ENCODE measurements around the gene VPS51. TPM values are rescaled to one million over a fixed set of nuclear protein-coding genes. Genes with fewer than 3 reads are reported as not detected.

Gene VPS51
- total RNA-seq, 4 donors from 2014 or later = 280 to 636 (median 416) TPM

DNA sequence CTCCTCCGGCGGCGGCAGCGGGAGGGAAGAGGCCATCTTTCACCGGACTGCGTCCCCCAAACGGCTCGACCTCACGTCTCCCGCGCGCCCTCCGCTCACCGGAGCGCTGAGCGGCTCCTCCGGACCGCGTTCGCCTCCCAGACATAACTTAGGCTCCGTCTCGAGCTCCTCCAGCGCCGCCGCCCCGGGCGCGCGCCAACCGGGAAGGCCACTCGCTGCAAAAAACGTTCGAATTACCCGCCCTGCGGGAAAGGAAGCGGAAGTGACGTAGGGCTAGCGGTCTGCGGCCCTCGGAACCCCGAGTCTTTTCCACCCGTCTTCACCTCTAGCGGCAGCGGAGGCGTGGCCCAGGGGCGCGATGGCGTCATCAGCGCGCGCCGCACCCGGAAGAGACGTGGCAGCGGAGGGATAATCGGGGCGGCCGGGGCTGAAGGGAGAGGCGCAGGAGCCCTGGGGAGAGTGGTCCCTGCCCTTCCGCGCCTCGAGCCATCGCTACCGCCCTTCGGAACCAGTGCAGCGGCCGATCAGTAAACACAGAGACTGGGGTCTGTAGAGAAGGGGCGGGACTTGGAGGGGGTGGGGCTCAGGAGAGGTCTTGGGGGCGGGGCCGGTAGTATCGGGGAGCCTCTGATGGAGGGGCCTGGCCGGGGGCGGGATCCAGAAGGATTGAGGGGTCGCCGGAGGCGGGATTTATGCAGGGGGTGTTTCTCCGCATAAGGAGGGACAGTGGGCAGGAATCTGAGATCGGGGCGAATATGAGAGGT is 12.0 kb upstream of the VPS51 start, which contains the start of the genes CDCA5 and ZFPL1:
Gene CDCA5, minus strand, starts transcription at position 207 of the 764 bp plus-strand sequence. Its CDS starts 62 bp downstream, at position 145.
Gene ZFPL1, plus strand, starts transcription at position 389 of the 764 bp plus-strand sequence. CDS start 477 bp downstream, outside the sequence.
- Histone ChIP-seq H3K27me3 (no peaks in the 10 kb centered on the region), H3K27ac (peak within 1 kb of the TSS; percentile 93 to 97 (median 96)), H3K9me3 (no peaks in the 10 kb centered on the region), H3K4me1 (peaks cover 6 to 21% (median 8%) of the 10 kb centered on the region in 4 donors), H3K36me3 (peaks cover 0 to 41% (median 0%) of the 10 kb centered on the region in 3 donors), H3K4me3 (peak within 1 kb of the TSS; percentile 73 to 86 (median 84))
- peak in 2 of 6 experiments; percentile 28 to 30 for TF ChIP-seq CTCF (IDR thresholded peaks at IDR 0.05)
- TF ChIP-seq POLR2A (IDR thresholded peaks at IDR 0.05) = peak; percentile 54 to 67
- DNase-seq = peak; percentile 93 to 98 (median 96)

GRCh38 chr11:65084598-65085375 is 11.2 kb upstream of the VPS51 start:
- Histone ChIP-seq H3K9me3 (no peaks in the 10 kb centered on the region), H3K4me1 (peaks cover 6 to 21% (median 8%) of the 10 kb centered on the region in 4 donors), H3K27ac (peak overlapping the region; percentile 93 to 97 (median 96)), H3K27me3 (no peaks in the 10 kb centered on the region), H3K4me3 (peak overlapping the region; percentile 73 to 86 (median 84)), H3K36me3 (peaks cover 0 to 46% (median 0%) of the 10 kb centered on the region in 3 donors)
- no peak for DNase-seq
- TF ChIP-seq CTCF (IDR thresholded peaks at IDR 0.05) = no peak
- TF ChIP-seq POLR2A (IDR thresholded peaks at IDR 0.05) = no peak

DNA sequence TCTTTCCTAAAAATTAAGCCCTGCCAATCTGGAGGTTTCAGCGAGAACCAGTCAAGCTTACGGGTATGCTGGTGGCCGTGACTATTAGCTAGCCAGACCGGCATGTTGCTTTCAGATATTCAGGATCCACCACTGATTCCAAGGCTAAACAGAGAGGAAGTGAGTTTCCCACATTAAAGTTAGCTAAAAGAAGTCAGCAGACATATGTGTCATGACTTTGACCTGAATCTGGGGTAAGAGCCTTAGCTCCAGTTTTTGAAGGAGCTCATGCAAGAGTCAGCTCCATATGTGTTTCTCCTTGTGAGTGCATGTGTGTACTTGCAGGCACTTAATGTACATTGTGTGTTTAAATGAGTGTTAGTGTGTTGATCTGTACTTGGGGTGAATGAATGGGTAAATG is 10.6 kb upstream of the VPS51 start:
- TF ChIP-seq CTCF (IDR thresholded peaks at IDR 0.05) (no peak), POLR2A (IDR thresholded peaks at IDR 0.05) (no peak)
- no peaks in the 10 kb centered on the region for H3K27me3 ChIP-seq
- H3K4me1 ChIP-seq = peaks cover 6 to 21% (median 8%) of the 10 kb centered on the region in 4 donors
- no peak for DNase-seq
- peaks cover 0 to 46% (median 0%) of the 10 kb centered on the region in 3 donors for H3K36me3 ChIP-seq
- H3K9me3 ChIP-seq = no peaks in the 10 kb centered on the region
- H3K4me3 ChIP-seq = no peak overlapping the region
- H3K27ac ChIP-seq = no peak overlapping the region

DNA sequence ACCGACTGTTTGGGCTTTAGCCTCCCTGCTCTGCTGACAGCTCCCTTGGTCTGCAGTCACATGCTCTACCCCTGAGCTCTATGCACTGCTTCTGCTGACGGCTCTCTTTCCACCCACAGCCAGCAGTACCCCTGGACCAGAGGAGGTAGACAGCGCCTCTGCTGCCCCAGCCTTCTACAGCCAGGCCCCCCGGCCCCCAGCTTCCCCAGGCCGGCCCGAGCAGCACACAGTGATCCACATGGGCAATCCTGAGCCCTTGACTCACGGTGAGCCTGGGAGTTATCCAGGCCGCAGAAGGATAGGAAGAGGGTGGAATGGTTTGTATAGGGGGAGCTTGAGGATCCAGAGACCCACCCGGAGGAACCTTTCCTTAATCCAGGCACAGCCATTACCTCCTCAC is 9.2 kb upstream of the VPS51 start:
- Histone ChIP-seq H3K9me3 (no peaks in the 10 kb centered on the region), H3K4me3 (no peak overlapping the region), H3K27ac (no peak overlapping the region), H3K36me3 (peaks cover 0 to 46% (median 0%) of the 10 kb centered on the region in 3 donors), H3K27me3 (no peaks in the 10 kb centered on the region), H3K4me1 (peaks cover 6 to 21% (median 8%) of the 10 kb centered on the region in 4 donors)
- DNase-seq = no peak
- TF ChIP-seq POLR2A (IDR thresholded peaks at IDR 0.05) (no peak), CTCF (IDR thresholded peaks at IDR 0.05) (no peak)

DNA sequence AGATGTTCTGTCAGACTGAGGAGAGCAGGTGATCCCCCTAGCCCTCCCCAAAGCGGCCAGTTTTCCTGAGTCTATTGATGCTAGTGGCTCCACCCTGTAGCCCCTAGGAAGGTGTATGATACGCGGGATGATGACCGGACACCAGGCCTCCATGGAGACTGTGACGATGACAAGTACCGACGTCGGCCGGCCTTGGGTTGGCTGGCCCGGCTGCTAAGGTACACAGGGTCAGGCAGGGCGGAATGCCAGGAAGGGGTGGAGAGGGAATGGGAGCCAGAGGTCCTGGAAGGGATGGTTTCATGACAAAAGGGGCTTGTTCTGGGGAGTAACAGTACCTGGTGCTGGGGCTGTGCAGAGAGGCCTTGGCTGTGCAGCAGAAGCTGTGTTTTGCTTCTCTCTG is 8.8 kb upstream of the VPS51 start:
- Histone ChIP-seq H3K4me1 (peaks cover 6 to 21% (median 8%) of the 10 kb centered on the region in 4 donors), H3K9me3 (no peaks in the 10 kb centered on the region), H3K27me3 (no peaks in the 10 kb centered on the region), H3K27ac (no peak overlapping the region), H3K36me3 (peaks cover 0 to 46% (median 0%) of the 10 kb centered on the region in 3 donors), H3K4me3 (no peak overlapping the region)
- no peak for DNase-seq
- TF ChIP-seq CTCF (IDR thresholded peaks at IDR 0.05) (no peak), POLR2A (IDR thresholded peaks at IDR 0.05) (no peak)
